ACC112 (cell line): ENCODE results near the gene PCDHGB3.
"Not testable (repeated sequence)": the region's sequence is repeated elsewhere in the genome, so short reads cannot be mapped to it uniquely, and the experiment has no call there.

Source experiments
- H2AFZ ChIP-seq: fragments of 200-600 bp; sonication (generic); one replicate; pipeline ENCODE4 v1.6.0; 2017; ENCODE audit warnings: antibody characterized with exemption, low read length; ENCODE audit not compliant: unreplicated experiment
- H3K27ac ChIP-seq: fragments of 200-600 bp; sonication (generic); 2 replicates; pipeline ENCODE4 v1.5.1; 2014; ENCODE audit warnings: low read depth, mild to moderate bottlenecking, antibody characterized with exemption, low read length, moderate library complexity
- H3K27me3 ChIP-seq: fragments of 200-600 bp; sonication (generic); 2 replicates; pipeline ENCODE4 v1.6.1; 2014; ENCODE audit warnings: mild to moderate bottlenecking, antibody characterized with exemption, low read length, moderate library complexity, mixed read lengths; ENCODE audit not compliant: insufficient read depth
- H3K36me3 ChIP-seq: fragments of 200-600 bp; sonication (generic); 2 replicates; pipeline ENCODE4 v1.6.1; 2016; ENCODE audit warnings: mild to moderate bottlenecking, antibody characterized with exemption, low read length, moderate library complexity, mixed read lengths; ENCODE audit not compliant: insufficient read depth
- H3K4me1 ChIP-seq: fragments of 200-600 bp; sonication (generic); one replicate; pipeline ENCODE4 v1.6.1; 2016; ENCODE audit warnings: low read length, mixed read lengths; ENCODE audit not compliant: insufficient read depth, unreplicated experiment, control insufficient read depth
- H3K4me3 ChIP-seq: fragments of 200-600 bp; sonication (generic); 2 replicates; pipeline ENCODE4 v1.5.1; 2014; ENCODE audit warnings: mild to moderate bottlenecking, low read depth, low read length
- H3K79me2 ChIP-seq: fragments of 200-600 bp; sonication (generic); one replicate; pipeline ENCODE4 v1.6.0; 2016; ENCODE audit warnings: low read length; ENCODE audit not compliant: control insufficient read depth, unreplicated experiment, insufficient read depth

Gene PCDHGB3

DNA sequence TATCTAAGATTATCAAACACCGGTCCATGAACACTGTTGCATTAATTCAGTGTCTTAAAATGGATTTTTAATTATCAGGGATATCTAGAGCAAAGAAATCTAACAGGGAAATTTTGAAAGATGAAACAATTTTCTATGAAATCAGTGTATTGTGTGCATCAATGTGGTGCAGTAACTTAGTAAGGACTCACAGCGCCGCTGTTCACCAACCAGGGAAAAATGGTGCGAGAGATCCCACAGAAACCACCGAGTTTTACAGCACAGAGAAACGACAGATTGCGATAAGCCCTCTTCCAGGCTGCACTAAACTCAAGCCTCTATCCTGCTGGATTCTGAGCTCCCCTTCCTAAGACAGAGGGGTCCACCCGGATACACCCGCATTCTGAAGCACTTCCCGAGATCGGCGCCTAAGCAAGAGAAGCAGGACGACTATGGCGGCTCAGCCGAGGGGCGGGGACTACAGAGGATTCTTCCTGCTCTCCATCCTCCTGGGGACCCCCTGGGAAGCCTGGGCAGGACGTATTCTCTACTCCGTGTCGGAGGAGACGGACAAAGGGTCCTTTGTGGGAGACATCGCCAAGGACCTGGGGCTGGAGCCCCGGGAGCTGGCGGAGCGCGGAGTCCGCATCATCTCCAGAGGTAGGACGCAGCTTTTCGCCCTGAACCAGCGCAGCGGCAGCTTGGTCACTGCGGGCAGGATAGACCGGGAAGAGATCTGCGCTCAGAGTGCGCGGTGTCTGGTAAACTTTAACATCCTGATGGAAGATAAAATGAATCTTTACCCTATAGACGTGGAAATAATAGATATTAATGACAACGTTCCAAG, 12.6 kb downstream of the PCDHGB3 start, which contains the start of gene PCDHGA7:
TSS of gene PCDHGA7 (plus strand) at position 274 of the 826 bp plus-strand sequence. CDS start at position 432, 158 bp downstream.
- H3K79me2 ChIP-seq = no peaks in the 10 kb centered on the region
- no peak within 1 kb of the TSS for H3K27ac ChIP-seq
- H3K4me3 ChIP-seq = peak within 1 kb of the TSS; percentile 67
- no peaks in the 10 kb centered on the region for H3K36me3 ChIP-seq
- no peaks in the 10 kb centered on the region for H3K4me1 ChIP-seq
- H3K27me3 ChIP-seq = peaks cover 80% of the 10 kb centered on the region
- no peak within 1 kb of the TSS for H2AFZ ChIP-seq

DNA sequence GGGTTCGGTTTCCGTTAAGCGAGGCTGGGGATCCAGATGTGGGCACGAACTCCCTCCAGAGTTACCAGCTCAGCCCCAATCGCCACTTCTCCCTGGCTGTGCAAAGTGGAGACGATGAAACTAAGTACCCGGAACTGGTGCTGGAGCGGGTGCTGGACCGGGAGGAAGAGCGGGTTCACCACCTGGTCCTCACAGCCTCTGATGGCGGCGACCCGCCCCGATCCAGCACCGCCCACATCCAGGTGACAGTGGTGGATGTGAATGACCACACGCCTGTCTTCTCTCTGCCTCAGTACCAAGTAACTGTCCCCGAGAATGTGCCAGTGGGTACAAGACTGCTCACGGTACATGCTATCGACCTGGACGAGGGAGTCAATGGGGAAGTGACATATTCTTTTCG, 13.3 kb downstream of the PCDHGB3 start:
- Histone ChIP-seq H3K36me3 (no peaks in the 10 kb centered on the region), H3K27ac (no peak overlapping the region), H2AFZ (no peak overlapping the region), H3K4me1 (no peaks in the 10 kb centered on the region), H3K4me3 (no peak overlapping the region), H3K27me3 (peaks cover 83% of the 10 kb centered on the region), H3K79me2 (no peaks in the 10 kb centered on the region)

DNA sequence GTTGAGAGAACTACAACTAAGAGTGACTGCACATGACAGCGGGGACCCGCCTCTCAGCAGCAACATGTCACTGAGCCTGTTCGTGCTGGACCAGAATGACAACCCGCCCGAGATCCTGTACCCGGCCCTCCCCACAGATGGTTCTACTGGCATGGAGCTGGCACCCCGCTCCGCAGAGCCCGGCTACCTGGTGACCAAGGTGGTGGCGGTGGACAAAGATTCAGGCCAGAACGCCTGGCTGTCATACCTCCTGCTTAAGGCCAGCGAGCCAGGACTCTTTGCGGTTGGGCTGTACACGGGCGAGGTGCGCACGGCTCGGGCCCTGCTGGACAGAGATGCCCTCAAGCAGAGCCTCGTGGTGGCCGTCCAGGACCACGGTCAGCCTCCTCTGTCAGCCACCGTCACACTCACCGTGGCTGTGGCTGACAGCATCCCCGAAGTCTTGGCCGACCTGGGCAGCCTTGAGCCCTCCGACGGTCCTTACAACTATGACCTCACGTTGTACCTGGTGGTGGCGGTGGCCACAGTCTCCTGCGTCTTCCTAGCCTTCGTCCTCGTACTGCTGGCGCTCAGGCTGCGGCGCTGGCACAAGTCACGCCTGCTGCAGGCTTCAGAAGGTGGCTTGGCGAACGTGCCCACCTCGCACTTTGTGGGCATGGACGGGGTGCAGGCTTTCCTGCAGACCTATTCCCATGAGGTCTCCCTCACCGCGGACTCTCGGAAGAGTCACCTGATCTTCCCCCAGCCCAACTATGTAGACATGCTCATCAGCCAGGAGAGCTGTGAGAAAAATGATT, 14.6 kb downstream of the PCDHGB3 start:
- H3K4me1 ChIP-seq = no peaks in the 10 kb centered on the region
- H3K27ac ChIP-seq = no peak overlapping the region

DNA sequence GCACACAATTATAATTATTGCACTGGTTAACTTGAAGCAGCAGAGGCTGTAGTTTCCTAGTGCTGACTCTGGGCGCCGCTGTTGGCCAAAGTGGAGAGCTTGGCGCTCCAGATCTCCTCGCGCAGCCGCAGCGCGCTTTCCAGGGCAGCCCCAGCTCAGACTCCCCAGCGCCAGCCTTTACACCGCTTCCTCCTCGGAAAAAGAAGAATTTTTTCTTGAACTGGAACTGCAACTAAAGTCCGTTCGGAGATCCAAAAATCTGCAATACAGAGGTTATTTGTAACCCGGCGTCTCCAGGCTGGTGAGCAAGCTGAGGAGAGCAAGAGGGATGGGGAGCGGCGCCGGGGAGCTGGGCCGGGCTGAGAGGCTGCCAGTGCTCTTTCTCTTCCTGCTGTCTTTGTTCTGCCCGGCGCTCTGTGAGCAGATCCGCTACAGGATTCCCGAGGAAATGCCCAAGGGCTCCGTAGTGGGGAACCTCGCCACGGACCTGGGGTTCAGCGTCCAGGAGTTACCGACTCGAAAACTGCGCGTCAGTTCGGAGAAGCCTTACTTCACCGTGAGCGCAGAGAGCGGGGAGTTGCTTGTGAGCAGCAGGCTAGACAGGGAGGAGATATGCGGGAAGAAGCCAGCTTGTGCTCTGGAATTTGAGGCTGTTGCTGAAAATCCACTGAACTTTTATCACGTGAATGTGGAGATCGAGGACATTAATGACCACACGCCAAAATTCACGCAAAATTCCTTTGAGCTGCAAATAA, 17.7 kb downstream of the PCDHGB3 start, which contains the start of gene PCDHGB4:
TSS of gene PCDHGB4 (plus strand) at position 142 of the 755 bp plus-strand sequence. CDS start at position 329, 187 bp downstream.
- H3K4me3 ChIP-seq = peak within 1 kb of the TSS; percentile 56
- peaks cover 88% of the 10 kb centered on the region for H3K27me3 ChIP-seq
- H3K27ac ChIP-seq, H3K36me3 ChIP-seq, H3K79me2 ChIP-seq, H2AFZ ChIP-seq, H3K4me1 ChIP-seq: not testable (repeated sequence)

More for the DNA sequence above, 14.6 kb downstream of the PCDHGB3 start:
- Histone ChIP-seq H3K79me2 (no peaks in the 10 kb centered on the region), H2AFZ (no peak overlapping the region), H3K27me3 (peaks cover 84% of the 10 kb centered on the region), H3K36me3 (no peaks in the 10 kb centered on the region), H3K4me3 (no peak overlapping the region)

DNA sequence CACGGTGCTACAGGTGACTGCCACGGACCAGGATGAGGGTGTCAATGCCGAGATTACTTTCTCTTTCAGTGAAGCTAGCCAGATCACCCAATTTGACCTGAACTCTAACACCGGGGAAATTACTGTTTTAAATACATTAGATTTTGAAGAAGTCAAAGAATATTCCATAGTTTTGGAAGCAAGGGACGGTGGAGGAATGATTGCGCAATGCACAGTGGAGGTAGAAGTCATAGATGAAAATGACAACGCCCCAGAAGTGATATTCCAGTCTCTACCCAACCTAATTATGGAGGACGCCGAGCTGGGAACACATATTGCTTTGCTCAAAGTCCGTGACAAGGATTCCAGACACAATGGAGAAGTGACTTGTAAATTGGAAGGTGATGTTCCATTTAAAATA, 18.6 kb downstream of the PCDHGB3 start:
- peak overlapping the region; percentile 36; the same call in 1 of the 2 replicates for H3K4me3 ChIP-seq
- H3K36me3 ChIP-seq = no peaks in the 10 kb centered on the region
- no peak overlapping the region for H2AFZ ChIP-seq
- no peak overlapping the region for H3K27ac ChIP-seq
- no peaks in the 10 kb centered on the region for H3K79me2 ChIP-seq
- H3K27me3 ChIP-seq = peaks cover 88% of the 10 kb centered on the region
- H3K4me1 ChIP-seq = no peaks in the 10 kb centered on the region

DNA sequence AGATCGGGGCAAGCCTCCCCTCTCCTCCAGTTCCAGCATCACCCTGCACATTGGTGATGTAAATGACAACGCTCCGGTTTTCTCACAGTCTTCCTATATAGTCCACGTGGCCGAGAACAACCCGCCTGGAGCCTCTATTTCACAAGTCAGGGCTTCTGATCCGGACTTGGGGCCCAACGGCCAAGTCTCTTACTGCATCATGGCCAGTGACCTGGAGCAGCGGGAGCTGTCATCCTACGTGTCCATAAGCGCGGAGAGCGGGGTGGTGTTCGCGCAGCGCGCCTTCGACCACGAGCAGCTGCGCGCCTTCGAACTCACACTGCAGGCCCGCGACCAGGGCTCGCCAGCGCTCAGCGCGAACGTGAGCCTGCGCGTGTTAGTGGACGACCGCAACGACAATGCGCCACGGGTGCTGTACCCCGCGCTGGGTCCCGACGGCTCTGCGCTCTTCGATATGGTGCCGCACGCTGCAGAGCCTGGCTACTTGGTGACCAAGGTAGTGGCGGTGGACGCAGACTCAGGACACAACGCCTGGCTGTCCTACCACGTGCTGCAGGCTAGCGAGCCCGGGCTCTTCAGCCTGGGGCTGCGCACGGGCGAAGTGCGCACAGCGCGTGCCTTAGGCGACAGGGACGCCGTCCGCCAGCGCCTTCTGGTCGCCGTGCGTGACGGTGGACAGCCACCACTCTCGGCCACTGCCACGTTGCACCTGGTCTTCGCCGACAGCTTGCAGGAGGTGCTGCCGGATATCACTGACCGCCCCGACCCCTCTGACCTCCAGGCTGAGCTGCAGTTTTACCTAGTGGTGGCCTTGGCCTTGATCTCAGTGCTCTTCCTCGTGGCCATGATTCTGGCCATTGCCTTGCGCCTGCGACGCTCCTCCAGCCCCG, 19.4 kb downstream of the PCDHGB3 start:
- H3K79me2 ChIP-seq = no peaks in the 10 kb centered on the region
- no peaks in the 10 kb centered on the region for H3K36me3 ChIP-seq
- no peak overlapping the region for H3K4me3 ChIP-seq
- peaks cover 87% of the 10 kb centered on the region for H3K27me3 ChIP-seq
- no peak overlapping the region for H3K27ac ChIP-seq
- H3K4me1 ChIP-seq = no peaks in the 10 kb centered on the region
- no peak overlapping the region for H2AFZ ChIP-seq

DNA sequence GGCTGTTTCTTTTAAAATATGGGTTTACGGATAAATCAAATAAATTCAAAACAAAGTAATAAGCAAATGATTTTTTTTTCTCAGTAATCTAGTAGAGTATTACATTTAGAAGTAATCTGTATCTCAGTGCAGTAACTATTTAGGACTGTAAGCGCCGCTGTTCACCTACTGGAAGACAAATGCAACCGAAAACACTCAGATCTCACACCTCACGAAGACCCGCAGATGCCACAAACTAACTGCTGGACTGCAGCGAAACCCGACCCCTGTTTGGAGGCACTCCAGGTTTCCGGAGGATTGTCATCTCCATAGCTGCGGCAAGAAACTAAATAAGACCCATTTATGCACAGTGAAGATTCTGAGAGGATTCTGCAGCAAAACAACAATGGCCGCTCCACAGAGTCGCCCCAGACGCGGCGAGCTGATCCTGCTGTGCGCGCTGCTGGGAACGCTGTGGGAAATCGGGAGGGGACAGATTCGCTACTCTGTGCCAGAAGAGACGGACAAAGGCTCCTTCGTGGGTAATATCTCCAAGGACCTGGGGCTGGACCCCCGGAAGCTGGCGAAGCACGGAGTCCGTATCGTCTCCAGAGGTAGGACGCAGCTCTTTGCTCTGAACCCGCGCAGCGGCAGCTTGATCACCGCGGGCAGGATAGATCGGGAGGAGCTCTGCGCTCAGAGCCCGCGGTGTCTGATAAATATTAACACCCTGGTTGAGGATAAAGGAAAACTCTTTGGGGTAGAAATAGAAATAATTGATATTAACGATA, 22.6 kb downstream of the PCDHGB3 start, which contains the start of gene PCDHGA8:
TSS of gene PCDHGA8 (plus strand) at position 205 of the 770 bp plus-strand sequence. CDS start at position 386, 181 bp downstream.
- Histone ChIP-seq H3K4me3 (peak within 1 kb of the TSS; percentile 67), H3K36me3 (no peaks in the 10 kb centered on the region), H3K27me3 (peaks cover 82% of the 10 kb centered on the region), H3K79me2 (no peaks in the 10 kb centered on the region), H3K4me1 (no peaks in the 10 kb centered on the region), H3K27ac (no peak within 1 kb of the TSS), H2AFZ (no peak within 1 kb of the TSS)

DNA sequence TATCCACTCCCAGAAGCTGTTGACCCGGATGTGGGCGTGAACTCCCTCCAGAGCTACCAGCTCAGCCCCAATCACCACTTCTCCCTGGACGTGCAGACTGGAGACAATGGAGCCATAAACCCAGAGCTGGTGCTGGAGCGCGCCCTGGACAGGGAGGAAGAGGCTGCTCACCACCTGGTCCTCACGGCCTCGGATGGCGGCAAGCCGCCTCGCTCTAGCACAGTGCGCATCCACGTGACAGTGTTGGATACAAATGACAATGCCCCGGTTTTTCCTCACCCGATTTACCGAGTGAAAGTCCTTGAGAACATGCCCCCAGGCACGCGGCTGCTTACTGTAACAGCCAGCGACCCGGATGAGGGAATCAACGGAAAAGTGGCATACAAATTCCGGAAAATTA, 23.2 kb downstream of the PCDHGB3 start:
- no peak overlapping the region for H3K27ac ChIP-seq
- H3K4me3 ChIP-seq = peak overlapping the region; percentile 67; the same call in 1 of the 2 replicates
- no peaks in the 10 kb centered on the region for H3K79me2 ChIP-seq
- no peak overlapping the region for H2AFZ ChIP-seq
- peaks cover 81% of the 10 kb centered on the region for H3K27me3 ChIP-seq
- H3K36me3 ChIP-seq = no peaks in the 10 kb centered on the region
- no peaks in the 10 kb centered on the region for H3K4me1 ChIP-seq
